Measurements from ENCODE around the gene PEAK1.

PEAK1 gene, protein sequence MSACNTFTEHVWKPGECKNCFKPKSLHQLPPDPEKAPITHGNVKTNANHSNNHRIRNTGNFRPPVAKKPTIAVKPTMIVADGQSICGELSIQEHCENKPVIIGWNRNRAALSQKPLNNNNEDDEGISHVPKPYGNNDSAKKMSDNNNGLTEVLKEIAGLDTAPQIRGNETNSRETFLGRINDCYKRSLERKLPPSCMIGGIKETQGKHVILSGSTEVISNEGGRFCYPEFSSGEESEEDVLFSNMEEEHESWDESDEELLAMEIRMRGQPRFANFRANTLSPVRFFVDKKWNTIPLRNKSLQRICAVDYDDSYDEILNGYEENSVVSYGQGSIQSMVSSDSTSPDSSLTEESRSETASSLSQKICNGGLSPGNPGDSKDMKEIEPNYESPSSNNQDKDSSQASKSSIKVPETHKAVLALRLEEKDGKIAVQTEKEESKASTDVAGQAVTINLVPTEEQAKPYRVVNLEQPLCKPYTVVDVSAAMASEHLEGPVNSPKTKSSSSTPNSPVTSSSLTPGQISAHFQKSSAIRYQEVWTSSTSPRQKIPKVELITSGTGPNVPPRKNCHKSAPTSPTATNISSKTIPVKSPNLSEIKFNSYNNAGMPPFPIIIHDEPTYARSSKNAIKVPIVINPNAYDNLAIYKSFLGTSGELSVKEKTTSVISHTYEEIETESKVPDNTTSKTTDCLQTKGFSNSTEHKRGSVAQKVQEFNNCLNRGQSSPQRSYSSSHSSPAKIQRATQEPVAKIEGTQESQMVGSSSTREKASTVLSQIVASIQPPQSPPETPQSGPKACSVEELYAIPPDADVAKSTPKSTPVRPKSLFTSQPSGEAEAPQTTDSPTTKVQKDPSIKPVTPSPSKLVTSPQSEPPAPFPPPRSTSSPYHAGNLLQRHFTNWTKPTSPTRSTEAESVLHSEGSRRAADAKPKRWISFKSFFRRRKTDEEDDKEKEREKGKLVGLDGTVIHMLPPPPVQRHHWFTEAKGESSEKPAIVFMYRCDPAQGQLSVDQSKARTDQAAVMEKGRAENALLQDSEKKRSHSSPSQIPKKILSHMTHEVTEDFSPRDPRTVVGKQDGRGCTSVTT (N-terminal part only)

DNA sequence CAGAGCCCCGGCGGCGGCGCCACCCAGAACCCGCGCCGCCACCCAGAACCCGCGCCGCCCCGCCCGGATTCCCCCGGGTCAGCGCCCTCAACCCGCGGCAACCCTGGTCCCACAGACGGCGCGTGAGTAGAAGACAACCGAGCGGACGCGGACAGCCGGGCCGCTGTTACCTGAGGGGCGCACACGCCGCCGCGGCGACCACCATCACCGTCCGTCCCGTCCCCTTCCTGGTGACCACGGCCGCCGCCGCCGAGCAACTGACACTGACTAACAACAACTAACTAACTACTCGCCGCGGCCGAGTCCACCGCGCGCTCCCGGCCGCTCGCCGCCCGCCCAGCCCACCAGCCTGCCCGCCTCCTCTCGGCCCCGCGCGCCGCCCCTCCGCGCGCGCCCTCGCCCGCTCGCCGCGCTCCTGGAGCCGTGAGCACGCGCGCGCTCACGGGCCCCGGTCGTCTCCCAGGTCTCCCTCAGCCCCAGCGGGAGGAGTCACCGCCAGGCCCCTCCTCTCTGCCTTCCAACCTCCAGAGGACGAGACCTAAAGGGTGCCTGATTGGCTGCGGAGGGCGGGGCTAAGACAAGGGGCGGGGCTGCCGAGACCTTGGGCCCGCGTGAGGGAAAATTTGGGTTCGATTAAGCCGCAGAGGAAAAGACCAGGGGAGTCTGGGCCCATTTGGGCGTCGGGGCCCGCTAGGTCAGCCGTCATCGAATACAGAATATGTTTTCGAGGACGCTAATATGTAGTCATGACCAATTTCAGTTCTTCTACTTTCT, at the start of gene PEAK1:
PEAK1 (minus strand) TSS at position 269 of the 774 bp plus-strand sequence. CDS start 238,178 bp downstream, outside the sequence.
- peak; percentile 85 for DNase-seq

DNA sequence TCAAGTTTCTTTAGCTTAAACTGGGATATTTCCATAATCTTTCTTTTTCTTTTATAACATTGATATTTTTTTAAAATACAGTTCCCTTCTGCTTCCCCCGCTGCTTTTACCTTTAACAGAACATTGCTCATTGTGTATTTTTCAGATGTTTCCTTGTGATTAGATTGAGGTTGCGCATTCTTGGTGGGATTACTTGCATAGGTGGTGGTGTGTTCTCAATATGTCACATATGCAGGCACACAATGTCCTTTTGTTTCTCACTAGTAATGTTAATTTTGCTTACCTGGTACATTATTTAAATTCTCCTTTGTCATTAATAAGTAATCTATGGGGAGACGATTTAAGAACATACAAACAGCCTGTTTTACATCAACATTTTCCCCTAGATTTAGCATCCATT, 49.0 kb upstream of the PEAK1 start:
- no peak for DNase-seq

DNA sequence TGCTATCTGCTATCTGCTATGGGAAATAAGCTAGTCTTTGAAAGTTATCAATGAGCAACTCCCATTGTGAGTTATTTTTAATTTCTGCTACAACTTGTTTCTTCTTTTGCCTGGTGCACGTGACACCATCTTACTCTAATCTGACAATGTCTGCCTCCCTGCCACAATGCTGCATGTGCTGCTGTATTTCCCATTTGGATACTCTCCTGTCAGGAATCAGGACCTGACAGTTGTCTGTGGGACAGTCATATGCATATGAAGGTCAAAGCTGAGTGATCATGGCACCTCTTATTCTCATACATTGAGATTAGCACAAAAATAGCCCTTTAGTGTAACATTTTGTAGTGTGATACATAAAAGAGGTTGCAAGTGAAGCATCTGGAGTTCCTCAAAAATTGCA, 46.6 kb upstream of the PEAK1 start:
- DNase-seq: no peak

DNA sequence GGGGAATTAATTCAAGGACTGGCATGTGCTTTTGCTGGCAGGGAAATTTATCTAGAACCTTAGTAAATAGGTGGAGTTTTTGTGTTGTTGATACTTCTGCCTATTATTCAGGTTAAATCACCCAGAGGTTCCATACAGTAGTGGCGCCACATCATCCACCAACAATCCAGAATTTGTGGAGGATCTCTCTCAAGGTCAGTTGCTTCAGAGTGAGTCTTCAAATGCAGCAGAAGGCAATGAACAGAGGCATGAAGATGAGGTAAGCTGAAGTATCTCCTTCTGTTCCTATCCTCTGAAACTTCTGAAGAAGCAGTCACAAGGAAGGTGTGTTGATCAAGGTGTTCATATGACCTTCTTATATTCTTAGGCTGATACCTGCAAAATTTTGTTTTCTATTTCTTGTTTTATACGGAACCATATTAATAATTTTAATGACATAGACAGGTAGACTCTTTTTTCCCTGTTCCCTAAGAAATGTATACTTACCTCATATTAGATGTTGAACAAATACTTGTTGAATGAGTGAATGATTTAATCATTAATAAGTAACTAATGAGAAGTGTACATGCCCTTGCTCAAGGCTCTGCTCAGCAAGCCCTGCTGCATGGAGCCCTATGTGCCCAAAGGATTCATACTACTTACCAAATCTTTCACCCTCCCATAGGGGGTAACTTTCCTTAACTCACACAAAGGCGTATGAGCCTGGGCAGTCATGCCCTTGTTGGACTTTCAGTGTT, 44.4 kb upstream of the PEAK1 start:
- DNase-seq: no peak

DNA sequence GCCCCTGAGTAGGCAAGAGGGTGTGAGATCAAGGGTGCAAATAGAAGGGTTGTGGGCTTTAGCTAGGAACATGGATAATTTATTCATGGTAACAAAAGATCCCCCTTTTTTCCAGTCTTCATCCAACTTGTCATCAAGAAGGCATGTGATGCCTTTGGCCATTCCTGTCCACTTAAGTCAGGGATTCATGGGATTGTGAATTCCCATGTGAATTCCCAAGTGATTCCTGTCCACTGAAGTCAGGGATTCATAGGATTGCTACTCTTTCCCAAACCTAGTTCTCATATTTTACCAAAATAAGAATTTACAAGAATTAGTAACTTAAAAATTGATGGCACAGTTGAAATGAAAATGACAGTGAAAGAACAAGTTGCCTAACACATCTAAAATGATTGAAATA, 41.6 kb upstream of the PEAK1 start:
- DNase-seq: no peak

DNA sequence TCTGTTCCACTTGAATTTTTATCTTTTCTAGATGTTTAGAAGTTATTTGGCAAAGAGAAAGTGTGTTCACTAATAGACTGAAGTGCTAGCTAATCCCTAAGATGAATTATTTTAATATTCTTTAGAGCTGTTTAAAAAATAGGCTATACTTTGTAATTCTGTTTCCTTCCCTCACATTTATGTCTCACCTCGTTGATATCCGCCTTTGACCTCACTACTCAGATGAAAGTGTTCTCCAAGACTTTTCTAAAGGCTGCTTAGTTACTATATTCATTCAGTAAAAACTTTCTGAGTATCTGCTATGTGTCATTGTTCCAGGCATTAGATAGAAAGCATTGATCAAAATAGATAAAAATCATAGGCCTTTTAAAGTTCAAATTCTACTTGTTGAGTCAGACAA, 39.1 kb upstream of the PEAK1 start:
- no peak for DNase-seq

DNA sequence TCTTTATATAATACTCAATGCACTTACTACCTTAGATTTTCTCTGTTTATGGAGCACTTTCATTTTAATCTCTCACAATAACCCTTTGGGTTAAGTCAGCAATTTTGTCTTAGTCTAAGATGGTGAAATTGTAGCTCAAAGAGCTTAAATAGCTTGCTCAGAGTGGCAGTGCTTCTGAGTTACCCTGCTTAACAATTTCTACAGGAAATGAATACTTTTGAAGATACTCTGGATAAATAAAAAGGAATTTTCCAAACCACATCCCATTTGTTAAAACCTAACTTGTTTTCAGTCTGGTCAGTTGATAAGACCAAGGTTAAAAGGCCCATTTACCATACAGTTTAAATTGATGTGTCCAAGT, 38.0 kb upstream of the PEAK1 start:
- no peak for DNase-seq

DNA sequence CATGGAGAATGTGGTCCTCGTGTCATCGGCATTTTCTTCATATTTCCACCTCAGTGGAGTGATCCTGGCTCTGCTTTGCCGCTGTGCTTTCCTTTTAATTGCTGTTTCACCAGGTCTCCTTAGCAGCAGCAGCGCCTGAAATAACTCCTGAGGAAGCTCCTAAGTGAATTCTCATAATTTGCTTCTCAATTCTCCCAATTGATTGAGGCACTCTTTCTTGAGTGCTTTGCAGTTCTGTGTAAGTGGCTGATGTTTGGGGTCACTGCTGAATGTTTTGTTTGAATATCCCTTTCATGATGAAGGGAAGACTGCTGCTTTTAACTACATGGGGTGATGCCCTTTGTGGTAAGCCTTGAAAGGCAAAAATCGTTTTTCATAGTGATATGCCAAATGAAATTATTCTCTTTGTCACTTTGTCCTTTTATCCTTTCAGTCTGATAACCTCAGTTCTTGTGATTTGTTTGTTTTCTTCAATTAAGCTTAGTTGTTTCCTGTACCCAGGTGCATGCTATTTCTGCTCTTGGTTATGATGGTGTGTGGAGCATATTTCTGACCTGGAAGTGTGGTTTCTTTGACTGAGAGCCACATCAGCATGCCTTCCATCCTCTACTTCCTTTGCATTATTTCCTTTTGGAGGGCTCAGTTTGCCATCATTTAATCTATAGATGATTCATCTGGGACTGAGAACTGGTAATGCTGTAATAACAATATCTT, 37.4 kb upstream of the PEAK1 start:
- no peak for DNase-seq

DNA sequence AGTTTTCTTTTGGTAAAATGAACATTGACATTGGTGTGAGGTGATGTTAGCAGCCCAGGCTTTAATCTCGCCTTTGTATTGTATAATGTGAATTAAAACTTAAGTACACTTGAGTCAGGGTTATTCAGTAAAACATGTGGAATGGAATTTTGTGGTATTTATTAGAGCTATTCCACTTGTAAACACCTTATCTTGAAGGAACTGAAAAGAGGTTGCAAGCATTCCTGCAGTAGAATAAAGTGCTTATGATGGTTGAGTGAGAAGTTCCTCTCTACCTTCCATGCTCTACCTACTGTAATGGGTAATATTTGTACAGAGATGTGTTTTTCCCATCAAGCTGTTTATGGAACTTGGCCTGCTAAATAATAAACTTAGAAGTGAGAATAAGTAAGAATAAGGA, 36.8 kb upstream of the PEAK1 start:
- DNase-seq: no peak

DNA sequence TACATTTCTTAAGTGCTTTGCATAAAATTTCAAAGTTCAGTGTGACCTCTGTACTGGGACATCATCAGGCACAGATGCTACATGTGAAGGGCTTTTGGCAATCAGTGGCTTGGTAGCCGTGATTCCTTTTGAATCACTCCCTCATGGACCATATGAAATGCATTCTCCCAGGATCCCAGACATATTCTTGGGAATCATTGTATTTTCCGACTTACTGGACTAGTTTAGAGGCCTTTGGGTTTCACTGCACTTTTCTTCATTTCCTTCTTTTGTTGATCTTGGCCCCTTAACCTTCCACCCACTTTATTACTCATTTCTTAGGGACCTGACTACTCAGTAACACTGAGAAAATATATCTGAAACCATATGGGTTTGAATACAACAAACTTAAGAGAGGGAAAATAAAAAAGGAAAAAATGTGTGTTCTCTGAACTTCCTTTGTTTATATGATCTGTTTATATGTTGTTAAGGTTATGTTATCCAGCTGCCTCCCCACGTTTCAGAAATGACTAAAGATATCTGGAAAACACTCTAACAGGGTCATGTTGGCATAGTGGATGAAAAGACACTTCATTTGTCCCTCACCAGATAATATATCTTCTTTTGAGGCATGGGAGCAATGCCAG, 35.9 kb upstream of the PEAK1 start:
- DNase-seq: no peak

DNA sequence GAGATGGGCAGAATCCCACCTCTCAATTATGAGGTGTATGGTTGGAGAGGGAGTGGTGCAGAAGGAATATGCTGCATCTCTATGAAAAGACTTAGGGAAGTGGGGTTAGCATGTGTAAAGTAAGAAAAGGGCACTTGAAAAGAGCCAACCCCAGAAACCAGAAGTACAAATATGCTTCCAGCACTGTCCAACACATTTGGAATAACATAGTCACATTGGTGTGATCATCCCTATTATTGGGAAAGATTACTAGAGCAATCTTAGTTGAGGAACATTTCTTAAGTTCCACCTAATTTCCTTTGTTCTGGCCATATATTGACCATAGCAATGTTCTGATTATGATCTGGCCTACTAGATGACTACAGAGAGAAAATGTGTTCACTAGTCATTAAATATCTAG, 35.0 kb upstream of the PEAK1 start:
- no peak for DNase-seq

DNA sequence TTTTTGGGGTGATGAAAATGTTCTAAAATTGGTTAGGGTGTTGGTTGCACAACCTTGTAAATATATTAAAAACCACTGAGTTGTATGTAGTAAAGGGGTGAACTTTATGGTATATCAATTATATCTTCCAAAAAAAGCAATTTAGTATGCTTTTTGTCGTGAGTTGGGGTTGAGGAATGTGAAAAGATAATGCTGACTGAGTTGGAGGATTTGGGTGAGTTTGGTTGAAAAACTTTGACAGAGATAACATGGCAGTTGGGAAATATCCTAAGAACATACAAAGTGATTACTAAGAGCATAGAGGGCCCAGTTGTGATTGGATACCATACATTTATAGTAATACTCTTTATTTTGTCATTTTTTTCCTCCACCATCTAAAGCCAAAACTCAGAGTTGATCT, 34.4 kb upstream of the PEAK1 start:
- no peak for DNase-seq

DNA sequence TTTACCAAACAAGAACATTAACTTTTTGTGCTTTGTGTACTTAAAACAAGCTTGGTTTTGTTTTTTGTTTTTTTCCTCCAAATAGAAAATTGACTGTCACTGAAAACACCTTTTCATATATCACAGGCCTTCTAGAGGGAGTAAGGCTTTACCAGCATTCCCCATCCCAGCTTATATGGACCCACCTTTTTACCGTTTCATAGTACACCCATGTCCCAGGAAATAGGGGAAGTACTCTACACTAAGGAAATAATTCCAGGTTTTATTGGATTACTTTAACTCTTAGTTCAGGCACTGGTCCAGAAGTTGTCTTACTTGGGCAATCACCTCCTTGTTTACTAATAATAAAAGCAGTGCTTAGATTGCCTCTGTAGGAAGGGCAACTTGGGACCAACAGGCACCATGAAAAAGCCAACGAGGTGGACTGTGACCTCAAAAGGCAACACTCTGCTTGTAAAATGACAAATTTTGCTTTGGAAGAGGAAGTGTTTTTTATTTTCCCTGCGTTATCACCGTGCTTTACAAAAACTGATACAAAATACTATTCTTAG, 27.0 kb upstream of the PEAK1 start:
- DNase-seq: no peak

DNA sequence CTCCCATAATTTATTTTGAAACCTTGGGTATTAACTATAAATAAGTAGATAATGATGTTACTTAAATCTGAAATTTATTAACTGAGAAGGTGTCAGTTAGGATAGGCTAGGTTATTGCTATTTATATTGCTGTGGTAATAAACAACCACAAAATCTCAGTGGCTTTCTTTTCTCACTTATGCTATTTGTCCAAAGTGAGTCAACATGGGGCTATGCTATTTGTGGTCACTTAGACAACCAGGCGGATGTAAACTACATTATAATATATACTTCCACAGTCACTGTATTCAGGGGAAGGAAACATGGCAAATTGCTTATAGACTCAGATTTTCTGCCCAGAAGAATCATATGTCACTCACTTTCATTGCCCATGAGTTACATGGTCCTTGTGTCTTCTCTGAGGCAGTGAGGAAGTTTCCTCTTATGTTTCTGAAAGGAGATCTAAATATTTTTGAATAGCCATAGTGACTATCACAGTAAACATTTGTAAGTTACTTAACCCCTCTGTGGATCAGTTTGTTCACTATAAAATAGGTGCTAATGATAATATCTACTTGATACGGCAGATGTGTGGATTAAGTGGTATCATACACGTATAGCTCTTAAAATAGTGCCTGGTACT, 20.6 kb upstream of the PEAK1 start:
- no peak for DNase-seq

DNA sequence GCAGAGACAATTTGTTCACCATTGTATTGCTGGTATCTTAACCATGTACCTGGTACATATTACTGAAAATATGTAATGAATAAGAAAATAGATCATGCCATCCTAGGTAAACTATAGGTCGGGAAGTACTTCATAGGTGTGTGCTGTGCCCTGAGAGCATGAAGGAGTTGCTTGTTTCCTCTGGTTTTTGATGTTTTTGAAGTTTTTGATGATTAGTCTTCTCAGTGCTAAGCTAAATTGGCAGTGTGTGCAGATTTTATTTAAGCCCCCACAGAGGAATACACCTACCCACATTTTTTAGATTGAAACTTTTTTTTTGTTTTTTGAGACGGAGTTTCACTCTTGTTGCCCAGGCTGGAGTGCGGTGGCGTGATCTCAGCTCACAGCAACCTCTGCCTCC, 17.4 kb upstream of the PEAK1 start:
- no peak for DNase-seq

DNA sequence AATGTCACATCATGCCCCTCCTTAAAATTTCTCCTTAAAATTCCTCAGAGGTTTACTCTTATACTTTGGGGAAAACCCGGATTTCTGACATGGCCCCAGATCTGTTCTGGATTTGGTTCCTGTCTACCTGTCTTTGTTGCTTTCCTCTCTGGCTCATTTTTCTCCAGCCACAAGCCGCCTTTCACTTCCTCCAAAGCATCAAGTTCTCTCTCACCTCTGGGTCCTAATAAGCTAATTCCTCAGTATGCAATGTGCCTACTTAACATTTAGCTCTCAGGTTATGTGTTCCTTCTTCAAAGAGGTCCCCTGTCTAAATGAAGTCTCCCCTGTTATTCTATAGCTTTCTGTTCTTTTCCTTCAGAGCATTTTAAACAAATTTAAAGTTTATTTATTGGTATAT, 16.9 kb upstream of the PEAK1 start:
- no peak for DNase-seq

DNA sequence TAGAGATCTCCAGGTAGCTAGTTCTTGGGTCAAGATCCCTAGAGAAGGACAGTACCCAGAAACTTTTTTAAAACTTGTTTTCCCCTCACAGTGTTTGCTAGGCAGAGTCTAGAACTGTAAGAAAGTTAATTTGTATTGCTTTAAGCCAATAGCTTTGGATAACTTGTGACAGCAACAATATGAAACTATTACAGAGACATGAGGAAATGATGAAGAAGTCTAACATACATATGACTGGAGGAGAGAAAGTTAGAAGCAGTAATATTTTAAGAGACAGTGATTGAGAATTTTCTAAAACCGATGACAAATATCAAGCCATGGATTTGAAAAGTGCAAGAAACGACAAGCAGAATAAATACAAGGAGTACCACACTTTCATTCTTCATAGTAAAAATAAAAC, 10.7 kb upstream of the PEAK1 start:
- DNase-seq: no peak

DNA sequence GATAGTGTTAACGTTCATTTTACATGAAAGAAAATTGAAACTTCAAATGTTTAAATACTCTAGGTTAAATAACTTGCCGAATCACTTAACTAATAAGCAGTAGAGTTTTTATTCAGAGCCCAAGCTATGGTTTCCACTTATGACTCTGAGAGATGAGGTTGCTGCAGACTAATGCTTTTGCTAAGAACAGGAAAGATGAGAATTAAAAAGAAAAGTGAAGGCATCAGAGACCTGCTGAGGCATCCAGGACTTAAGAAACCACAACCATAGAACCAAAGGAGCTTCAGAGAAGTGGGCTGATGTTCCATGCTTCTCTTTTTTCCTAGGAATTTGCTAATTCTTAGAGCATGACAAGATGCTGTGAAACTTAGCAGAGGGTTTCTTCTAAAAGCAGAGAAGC, 10.3 kb upstream of the PEAK1 start:
- no peak for DNase-seq

DNA sequence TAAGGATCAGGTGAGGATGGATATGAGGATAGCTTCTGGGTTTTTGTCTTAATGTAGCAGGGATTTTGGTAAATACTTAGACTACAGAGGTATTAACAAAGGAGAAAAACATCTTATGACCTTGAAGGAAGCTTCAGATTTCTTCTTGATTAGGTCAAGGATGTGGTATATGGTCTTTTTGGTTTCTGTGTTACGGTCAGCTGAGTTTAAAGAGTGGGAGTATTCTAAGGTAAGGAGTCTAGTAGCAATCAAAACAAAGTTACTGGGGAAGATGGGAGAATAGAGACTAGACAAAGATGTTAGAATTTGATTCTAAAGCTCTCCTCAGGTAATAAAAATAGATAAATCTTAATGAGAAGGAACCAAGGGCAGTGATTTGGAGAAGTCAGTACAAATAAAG, 7.0 kb upstream of the PEAK1 start:
- DNase-seq: no peak

DNA sequence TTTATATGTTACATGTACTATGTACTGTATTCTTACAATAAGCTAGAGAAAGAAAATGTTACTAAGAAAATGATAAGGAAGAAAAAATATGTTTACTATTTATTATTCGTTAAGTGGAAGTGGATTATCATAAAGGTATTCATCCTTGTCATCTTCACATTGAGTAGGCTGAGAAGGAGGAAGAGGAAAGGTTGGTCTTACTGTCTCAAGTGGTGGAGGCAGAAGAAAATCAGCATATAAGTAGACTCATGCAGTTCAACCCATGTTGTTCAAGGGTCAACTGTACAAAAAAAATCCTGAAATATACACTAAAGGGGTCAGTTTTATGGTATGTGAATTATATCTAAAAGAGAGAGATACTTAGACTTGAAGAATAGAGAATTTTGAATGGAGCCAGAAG, 6.5 kb upstream of the PEAK1 start:
- DNase-seq: no peak

Data from NCI-H1105 (cell line).